CD4-positive, alpha-beta T cell treated with Interleukin-4 for 1 hour (primary cell): ENCODE measurements around the gene SAMM50.

Experiments used
- DNase-seq, 2 donors: peaks; one replicate each; pipeline ENCODE4 v3.0.0-alpha.2; 2020 to 2022

Gene SAMM50

DNA sequence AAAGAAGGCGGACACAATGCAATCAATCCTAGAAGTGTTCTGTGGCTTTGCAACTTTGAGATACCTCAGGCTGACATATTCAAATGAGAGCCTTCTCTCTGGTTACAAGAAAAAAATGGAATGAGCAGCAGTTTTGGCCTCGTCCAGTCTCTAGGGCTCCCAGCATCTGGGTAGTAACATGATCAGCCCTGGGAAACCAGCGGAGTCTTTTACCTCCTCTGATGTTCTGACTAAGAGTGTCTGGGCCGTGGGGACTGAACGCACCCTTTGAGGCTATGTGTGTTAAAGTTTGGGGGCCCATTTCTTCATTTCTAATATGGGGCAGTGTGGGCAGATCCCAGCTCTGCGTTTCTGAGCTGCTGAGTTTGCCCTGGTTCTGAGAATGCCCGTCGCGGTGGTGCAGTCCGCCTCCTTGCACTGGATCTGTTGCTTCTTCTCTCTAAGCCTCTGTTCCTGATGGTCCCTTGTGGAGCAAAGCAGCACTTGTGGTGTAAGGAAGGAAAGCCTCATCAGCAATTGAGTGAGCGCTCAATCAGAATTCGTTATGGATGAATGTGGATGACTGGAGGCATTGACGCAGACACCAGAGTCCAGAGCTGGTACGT lies 77.0 kb downstream of the SAMM50 start:
- no peak for DNase-seq

DNA sequence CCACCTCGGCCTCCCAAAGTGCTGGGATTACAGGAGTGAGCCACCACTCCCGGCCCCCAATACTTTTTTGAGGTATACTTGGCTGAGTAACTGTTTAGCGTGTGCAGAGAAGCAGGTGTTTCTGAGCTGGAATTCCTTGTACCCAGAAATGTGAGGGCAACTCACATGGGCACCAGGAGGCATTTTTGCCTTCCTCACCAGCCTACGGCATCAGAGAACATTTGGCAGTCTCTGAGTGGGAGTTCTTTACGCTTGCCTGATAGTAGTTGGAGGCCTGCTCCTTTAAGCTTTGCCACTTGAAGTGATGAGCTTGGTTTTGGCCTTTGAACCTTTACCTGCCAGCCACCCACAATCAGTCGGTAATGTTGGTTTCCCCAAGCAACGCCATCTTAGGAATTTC lies 78.0 kb downstream of the SAMM50 start:
- DNase-seq = no peak

DNA sequence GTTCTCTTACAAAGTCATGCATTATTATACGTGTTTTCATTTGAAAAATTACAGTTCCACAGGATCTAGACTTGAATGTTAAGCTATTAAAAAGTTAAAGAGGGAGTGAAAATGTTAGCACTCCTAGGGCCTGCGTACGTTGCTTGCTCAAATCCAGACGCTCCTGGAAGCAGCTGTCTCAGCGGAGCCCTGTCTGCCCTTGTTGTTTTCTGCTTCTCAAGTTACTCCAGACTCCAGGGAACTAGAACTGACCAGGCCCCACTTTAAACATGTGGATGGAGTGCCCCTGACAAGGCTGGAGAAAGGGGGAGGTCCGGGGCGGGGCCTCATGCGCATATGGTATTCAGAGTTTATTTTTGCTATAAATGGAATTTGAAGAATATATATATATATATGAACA lies 78.5 kb downstream of the SAMM50 start:
- no peak for DNase-seq

DNA sequence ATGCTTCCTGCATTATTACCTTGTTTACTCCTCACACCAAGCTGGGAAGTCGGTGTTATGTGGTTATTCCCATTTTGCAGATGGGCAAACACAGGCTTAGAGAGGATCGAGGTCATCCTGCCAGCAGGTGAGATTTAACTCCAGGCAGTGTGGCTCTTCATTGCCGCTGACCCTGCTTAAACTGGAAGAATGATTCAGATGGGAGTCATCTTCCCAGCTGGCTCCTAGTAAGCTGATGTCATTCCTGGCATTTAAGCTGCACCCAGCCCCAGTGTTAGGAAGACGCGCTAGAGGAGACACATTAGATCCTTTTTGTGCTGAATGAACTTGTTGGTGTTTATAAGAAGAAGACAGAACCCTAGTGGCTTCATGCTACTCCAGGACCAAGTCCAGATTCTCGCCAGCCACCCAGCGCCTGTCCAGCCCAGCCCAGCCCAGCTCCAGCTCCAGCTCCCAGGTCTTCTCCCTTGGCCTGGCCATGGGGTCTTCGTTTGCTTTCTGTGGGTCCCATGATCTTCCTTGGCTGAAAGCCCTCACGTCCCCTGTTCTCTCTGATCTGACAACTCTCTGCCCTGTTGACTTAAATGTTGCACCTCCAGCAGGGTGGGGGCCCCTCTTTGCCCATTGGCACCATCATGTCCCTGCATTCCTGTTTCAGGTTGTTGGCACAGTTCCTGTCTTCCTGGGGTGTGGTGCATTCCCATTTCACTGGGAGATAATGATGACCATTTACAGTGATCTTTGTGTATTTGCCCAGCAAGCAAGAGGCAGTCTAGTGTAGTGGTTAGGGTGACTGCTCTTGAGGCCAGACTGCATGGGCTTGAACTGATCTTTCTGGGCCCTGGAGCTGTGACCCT lies 82.5 kb downstream of the SAMM50 start:
- DNase-seq = no peak

DNA sequence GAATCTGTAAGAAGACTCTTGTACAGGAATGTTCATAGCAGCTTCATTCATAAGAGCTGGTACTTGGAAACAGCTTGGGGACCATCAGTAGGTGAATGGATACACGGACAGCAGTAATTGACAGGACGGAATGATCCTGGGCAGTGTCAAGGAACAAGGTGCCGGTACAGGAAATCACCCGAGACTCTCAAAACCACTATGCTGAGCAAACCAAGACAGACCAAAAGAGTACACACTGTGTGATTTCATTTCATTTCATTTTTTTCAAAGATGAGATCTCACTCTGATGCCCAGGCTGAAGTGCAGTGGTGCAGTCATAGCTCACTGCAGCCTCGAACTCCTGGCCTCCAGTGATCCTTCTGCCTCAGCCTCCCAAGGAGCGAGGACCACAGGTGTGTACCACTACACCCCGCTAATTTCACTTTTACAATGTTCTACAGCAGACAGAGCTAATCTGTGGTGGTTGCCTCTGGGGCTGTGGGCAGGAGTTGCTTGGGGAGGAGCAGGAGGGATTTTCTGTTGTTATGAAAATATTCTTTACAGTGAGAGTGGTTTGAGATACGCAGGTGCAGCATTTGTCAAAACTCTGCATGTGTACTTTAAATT lies 84.4 kb downstream of the SAMM50 start:
- DNase-seq = no peak

DNA sequence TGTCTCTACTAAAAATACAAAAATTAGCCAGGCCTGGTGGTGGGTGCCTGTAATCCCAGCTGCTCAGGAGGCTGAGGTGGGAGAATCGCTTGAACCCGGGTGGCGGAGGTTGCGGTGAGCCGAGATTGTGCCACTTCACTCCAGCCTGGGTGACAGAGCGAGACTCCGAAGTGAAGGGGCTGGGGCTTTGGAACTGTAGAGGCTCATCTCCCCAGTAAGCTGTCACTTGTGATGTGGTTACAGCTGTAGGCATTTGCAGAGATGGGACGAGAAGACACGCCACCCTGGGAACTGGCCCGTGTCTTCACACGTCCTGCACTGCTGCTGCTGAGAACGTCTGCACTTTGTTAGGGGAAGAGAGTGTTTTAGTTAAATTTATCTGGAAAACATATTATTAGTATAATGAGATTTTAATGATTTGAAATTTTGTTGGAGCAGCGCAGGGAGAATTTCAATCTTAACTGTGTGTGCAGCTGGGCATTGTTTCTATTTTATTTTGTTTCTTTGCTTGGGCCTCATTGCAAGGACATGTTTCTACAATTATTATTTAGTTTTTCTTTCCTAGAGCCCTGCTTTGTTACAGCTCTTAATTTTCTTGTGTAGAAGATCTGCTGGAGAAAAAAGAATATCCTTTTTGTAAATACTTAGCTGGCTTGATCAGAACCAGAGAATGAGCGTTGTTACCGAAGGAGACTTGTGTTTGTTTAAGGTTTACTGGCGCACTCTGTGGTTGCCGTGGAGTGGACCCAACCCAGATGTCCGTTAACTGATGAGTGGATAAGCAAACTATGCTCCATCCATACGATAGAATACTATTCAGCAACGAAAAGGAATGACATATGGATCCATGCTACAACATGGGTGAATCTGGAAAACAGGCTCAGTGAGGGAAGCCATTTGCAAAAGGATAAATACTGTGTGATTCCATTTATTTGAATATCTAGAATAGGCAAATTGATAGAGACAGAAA lies 87.3 kb downstream of the SAMM50 start:
- DNase-seq = peak in 1 of 2 donors; percentile 18

DNA sequence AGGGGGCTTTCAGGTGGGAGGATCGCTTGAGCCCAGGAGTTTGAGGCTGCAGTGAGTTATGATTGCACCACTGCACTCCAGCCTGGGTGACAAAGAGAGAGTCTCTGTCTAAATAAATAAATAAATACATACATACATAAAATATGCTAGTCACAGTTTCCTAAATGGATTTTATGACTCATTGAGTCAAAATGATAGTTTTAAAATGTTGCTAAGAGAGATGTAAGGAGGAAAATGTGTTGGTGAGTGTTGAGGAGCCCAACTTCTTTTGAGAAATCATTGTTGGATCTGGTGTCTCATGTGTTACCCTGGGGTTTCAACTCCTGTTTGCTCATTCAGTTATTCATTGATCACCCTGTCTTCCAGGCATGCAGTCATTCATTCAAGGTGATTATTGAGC lies 89.9 kb downstream of the SAMM50 start:
- no peak for DNase-seq
